NCI-H1694 treated with DMSO at 0.1 percent for 48 hours (cell line): Measurements from ENCODE around the gene ADAMTS15.

Experiments used
- DNase-seq: peaks from one replicate; lab custom pipeline; 2025; lab: John Stamatoyannopoulos, UW

ADAMTS15 gene

GRCh38 chr11:130478881-130479280 lies 30.4 kb downstream of the ADAMTS15 start:
- no peak for DNase-seq

- no peak for DNase-seq
Measured at GRCh38 chr11:130480186-130480585, 31.7 kb downstream of the ADAMTS15 start.

GRCh38 chr11:130480711-130481140 lies 32.3 kb downstream of the ADAMTS15 start:
- DNase-seq = no peak

- no peak for DNase-seq
Measured at GRCh38 chr11:130483124-130483523, 34.7 kb downstream of the ADAMTS15 start.

- no peak for DNase-seq
Measured at GRCh38 chr11:130485983-130486382, 37.5 kb downstream of the ADAMTS15 start.

GRCh38 chr11:130486391-130486836 lies 38.0 kb downstream of the ADAMTS15 start:
- DNase-seq = no peak

GRCh38 chr11:130486987-130487923 lies 38.8 kb downstream of the ADAMTS15 start:
- DNase-seq = no peak

GRCh38 chr11:130487924-130488815 lies 39.7 kb downstream of the ADAMTS15 start:
- no peak for DNase-seq

GRCh38 chr11:130488848-130489584 lies 40.6 kb downstream of the ADAMTS15 start:
- no peak for DNase-seq

GRCh38 chr11:130489716-130490115 lies 41.3 kb downstream of the ADAMTS15 start:
- no peak for DNase-seq

- DNase-seq = no peak
Measured at GRCh38 chr11:130490682-130491449, 42.4 kb downstream of the ADAMTS15 start.

- DNase-seq = no peak
Measured at GRCh38 chr11:130498181-130498580, 49.7 kb downstream of the ADAMTS15 start.

- no peak for DNase-seq
Measured at GRCh38 chr11:130499828-130500227, 51.4 kb downstream of the ADAMTS15 start.

GRCh38 chr11:130504317-130504716 lies 55.9 kb downstream of the ADAMTS15 start:
- no peak for DNase-seq

GRCh38 chr11:130508913-130509312 lies 60.5 kb downstream of the ADAMTS15 start:
- DNase-seq = no peak

- DNase-seq = no peak
Measured at GRCh38 chr11:130509942-130510341, 61.5 kb downstream of the ADAMTS15 start.

GRCh38 chr11:130510407-130511006 lies 62.1 kb downstream of the ADAMTS15 start:
- DNase-seq = no peak

- no peak for DNase-seq
Measured at GRCh38 chr11:130511765-130512164, 63.3 kb downstream of the ADAMTS15 start.

- DNase-seq = no peak
Measured at GRCh38 chr11:130512662-130513061, 64.2 kb downstream of the ADAMTS15 start.

GRCh38 chr11:130513132-130513531 lies 64.7 kb downstream of the ADAMTS15 start:
- peak; percentile 50 for DNase-seq

- peak; percentile 38 for DNase-seq
Measured at GRCh38 chr11:130514316-130514715, 65.9 kb downstream of the ADAMTS15 start.
